HG03108 (cell line): ENCODE measurements around the gene FZD4.
"Not testable (repeated sequence)": the region's sequence is repeated elsewhere in the genome, so short reads cannot be mapped to it uniquely, and the experiment has no call there.

Source experiments
- ATAC-seq: cut with Tn5 transposase; IDR thresholded peaks from one replicate; pipeline ENCODE4 v1.9.1; 2021; ENCODE audit warnings: moderate library complexity; ENCODE audit not compliant: unreplicated experiment

Gene FZD4

GRCh38 chr11:86938900-86939880 lies 16.0 kb downstream of the FZD4 start:
- no peak for ATAC-seq

GRCh38 chr11:86938203-86938899 lies 16.8 kb downstream of the FZD4 start:
- ATAC-seq, result no peak

DNA sequence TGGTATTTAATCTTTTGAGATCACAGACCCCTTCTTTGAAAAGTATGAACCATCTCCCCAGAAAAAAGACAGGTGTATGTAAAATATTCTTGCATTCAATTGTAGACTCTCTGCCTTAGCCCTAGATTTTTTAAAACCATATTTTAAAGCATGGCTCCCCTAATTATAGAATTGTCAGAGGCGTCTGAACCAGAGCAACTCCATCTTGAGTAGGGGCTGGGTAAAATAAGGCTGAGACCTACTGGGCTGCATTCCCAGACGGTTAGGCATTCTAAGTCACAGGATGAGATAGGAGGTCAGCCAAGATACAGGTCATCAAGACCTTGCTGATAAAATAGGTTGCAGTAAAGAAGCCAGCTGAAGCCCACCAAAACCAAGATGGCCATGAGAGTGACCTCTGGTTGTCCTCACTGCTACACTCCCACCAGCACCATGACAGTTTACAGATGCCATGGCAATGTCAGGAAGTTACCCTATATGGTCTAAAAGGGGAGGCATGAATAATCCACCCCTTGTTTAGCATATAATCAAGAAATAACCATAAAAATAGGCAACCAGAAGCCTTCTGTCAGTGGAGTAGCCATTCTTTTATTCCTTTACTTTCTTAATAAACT lies 17.9 kb downstream of the FZD4 start:
- ATAC-seq, result not testable (repeated sequence)

DNA sequence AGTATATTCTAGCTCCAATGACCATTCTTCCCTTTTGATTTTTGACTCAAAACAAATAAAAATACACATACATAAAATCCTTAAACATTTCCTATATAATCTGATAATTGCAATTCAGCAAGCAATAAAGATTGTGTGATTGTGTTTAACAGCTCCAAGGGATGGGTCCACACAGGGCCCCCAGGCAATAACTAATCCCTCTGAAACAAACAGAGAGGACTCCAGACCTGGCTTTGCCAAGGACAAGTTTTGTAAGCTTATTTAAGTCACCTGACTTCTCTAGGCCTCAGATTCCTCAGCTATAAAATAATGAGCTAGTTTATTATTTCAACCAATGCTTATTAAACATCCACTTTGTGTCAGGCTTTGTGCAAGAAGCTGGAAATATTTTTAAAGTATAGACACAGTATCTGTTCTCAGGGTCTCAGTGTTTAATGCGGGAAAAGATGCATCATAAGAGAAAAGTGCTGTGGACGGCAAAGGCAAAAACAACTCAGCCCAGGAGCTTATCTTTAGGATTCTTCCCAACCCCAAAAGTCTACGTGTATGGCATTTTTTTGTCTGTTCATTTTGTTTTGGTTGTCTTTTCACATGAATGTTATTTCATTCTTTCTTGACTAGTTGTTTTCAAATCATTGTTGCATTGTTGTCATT lies 20.1 kb downstream of the FZD4 start:
- ATAC-seq, result no peak

DNA sequence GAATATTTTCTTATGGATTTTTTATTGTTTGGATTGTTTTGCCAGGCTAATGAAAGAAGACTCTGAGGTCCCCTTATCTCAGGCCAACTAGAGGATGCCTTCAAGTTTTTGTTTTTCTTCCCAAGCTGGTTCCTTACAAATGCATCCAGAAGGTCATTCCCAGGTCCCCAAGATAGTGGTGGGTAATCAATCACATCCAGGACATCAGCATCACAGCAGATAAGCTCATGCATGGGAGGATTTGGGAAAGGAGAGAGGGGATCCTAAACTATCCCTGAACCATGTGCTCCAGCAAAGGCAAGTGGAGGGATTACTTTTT lies 20.7 kb downstream of the FZD4 start:
- no peak for ATAC-seq

DNA sequence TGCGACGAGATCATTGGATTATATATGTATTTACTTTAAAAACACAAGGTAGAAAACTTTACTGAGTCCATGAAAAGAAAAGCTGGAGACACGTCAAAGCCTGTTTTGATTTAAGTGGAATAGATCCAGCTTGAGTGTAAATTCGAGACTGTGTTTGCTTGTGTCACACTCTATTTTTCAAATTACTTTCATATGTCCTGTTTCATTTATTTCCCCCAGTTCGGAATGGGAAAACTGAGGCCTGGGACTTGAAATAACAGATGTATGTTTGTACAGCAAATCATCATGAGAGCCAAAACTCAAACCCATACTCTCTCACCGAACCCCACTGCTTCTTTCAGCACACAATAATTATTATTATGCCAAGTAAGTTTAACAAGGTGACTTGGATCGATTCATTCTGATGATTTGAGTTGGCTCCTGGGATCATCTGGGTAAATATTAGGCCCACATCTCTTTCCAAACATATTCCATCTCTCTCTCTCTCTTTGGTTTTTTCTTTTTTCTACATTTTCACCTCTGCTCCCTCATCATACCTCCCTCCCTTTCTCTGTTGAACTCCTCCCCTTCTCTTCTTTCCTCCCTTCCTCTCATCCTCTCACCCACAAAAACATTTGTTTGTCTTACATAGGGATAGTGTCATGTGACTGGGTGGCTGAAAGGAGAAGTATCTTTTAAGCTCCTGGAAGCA lies 21.2 kb downstream of the FZD4 start:
- ATAC-seq, result no peak

GRCh38 chr11:86932924-86933875 lies 22.0 kb downstream of the FZD4 start:
- no peak for ATAC-seq

DNA sequence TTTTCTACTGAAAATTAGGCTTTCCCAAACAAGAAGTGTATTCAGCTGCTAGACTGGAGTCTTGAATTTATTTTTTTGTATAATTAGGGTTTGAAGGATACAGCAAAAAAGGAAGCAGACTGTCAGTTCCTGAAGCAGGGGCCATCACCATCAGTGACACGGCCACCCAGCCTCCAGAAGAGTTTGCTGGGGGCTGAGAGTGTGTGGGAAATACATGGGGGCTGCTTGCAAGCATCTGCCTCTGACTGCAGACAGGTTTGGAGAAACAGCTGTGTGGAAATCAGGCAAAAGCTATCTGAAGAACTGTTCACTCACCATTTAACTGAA lies 23.0 kb downstream of the FZD4 start:
- ATAC-seq, result no peak

DNA sequence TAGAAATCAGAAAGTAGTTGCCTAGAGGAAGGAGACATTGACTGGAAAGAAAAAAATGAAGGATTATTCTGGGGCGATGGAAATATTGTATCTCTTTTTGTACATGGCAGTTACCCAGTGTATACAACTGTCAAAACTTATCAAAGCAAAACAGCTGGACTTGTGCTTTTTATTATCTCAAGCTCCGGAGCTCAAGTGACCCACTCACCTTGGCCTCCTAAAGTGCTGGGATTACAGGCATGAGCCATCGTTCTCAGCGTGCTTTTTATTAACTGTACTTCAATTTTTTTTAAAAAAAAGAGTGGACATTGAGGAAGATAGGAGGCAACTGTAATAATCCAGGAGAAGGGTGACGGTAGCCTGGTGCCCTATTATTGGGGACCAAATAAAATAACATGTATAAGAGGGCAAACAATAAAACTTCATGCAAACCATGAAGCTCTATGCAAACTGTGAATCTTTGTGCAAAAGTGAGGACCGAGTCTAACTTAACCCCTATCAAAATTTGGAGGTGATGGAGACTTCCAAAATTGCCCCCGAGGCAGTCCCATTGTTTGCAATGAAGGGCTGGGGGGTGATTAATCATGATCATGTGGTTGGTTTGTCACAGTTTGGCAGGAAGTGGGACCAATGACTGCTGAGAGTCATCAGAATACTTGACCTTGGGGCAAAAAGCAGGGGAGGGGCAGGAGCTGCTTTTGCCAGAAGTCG lies 23.5 kb downstream of the FZD4 start:
- ATAC-seq, result no peak

GRCh38 chr11:86930957-86931547 lies 24.1 kb downstream of the FZD4 start:
- ATAC-seq, result no peak

DNA sequence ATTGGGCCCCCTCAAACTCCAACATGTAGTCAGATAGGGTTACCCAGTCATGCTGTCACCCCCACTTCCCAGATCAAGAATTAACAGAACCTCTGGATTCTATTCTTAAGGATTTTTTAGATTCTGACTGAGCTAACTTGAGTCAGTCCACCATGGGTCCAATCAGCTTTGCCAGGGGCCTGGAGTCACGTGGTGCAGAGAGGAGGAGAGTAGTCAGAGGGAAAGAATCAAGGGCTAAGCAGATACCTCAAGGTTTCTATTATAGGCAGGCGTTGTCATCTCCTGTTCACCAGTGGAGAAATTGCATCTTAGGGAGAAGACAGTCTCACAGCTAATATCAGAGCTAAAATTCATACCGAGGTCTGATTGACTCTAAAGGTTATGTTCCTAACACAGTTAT lies 28.2 kb downstream of the FZD4 start:
- ATAC-seq, result no peak

DNA sequence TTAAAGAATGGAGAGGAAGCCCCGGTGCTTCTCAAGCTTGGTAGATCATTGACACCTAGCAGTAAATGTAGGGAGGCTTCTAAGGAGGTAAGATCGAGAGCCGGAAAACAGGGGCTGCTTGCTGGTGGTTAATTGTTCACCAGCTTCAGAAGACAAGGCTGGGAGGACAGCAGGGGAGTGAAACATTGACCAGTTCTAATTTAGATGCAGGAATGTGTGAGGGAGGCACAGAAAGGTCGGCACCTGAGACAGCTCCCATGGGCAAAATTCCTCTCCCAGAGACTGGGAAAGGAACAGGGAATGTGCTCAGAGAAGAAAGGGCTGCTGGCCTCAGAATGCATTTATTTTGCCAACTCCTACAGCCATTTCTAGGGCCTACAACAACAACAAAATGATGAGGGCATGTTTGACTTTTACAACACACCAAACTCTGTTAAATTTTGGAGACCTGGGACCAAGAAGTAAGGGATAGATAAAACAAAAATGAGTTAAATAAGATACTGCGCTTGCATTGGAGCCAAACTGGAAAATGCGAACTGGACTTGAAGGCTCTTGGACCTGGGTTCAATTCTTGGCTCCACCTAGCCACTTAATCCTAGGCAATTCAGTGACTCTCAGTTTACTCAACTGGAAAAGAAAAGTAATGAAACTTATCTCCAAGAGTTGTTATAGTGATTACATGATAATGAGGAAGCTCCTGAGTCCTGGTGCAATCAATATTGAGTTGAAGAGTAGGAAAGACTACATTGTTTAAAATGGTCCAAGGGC lies 31.0 kb downstream of the FZD4 start:
- ATAC-seq, result no peak

- ATAC-seq, result no peak
Observed at GRCh38 chr11:86922225-86922624, 33.0 kb downstream of the FZD4 start.

DNA sequence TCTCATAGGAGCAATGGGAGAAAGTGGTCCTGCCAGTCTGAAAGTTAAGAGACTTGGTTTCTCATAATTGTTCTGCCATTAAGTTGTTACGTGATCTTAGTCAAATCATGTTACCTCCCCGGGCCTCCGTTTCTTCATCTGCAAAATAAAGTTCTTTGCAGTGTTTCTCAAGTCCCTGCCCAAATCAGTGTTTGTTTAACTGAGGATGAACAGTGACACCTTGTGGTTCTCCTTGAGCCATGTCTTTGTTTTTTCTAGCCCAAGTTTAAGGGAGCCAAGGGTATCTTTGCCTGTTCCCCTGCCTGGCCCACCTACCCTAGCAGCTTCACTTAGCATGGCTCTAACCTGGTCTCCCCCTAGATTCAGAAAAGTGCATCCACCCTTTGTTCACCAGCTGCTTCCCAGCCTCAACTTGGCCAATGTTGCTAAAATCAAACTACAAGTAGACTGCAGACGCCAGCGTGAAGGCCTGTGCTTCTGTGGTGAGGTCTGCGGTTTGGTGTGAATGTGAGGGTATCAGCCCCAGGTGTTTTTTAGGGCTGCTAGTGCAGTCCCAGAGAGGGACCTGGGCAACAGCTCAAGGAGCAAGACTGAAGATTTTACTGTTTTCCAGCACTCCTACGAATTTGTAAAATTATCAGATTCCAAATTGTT lies 35.5 kb downstream of the FZD4 start:
- no peak for ATAC-seq

- ATAC-seq, result no peak
Observed at GRCh38 chr11:86918973-86919372, 36.2 kb downstream of the FZD4 start.

- no peak for ATAC-seq
Observed at GRCh38 chr11:86918496-86918895, 36.7 kb downstream of the FZD4 start.

- no peak for ATAC-seq
Observed at GRCh38 chr11:86917589-86917988, 37.6 kb downstream of the FZD4 start.

GRCh38 chr11:86916330-86916729 lies 38.9 kb downstream of the FZD4 start:
- ATAC-seq, result no peak
